ENCODE results near the gene SH2D5.

Gene SH2D5

GRCh38 chr1:20726932-20727745 lies 5.4 kb downstream of the SH2D5 start:
- Histone ChIP-seq H3K4me1 (ENCODE audit: control insufficient read depth in 1 of 2, insufficient read depth in 2 of 2, low read length in 2 of 2) (peaks cover 0 to 9% of the 10 kb centered on the region in 2 donors), H3K9me3 (ENCODE audit: control insufficient read depth in 1 of 2, low read length in 2 of 2) (no peaks in the 10 kb centered on the region), H3K36me3 (ENCODE audit: control insufficient read depth in 1 of 2, insufficient read depth in 2 of 2, low read length in 2 of 2) (no peaks in the 10 kb centered on the region), H3K4me3 (ENCODE audit: low read depth in 1 of 2, low read length in 2 of 2) (no peak overlapping the region), H3K27me3 (ENCODE audit: low read depth, low read length) (peaks cover 19% of the 10 kb centered on the region), H3K27ac (ENCODE audit: low read length) (no peak overlapping the region)

- Histone ChIP-seq H3K9me3 (ENCODE audit: control insufficient read depth in 1 of 2, low read length in 2 of 2) (no peaks in the 10 kb centered on the region), H3K4me1 (ENCODE audit: control insufficient read depth in 1 of 2, insufficient read depth in 2 of 2, low read length in 2 of 2) (peaks cover 0 to 4% of the 10 kb centered on the region in 2 donors), H3K27me3 (ENCODE audit: low read depth, low read length) (peaks cover 17% of the 10 kb centered on the region), H3K36me3 (ENCODE audit: control insufficient read depth in 1 of 2, insufficient read depth in 2 of 2, low read length in 2 of 2) (no peaks in the 10 kb centered on the region), H3K27ac (ENCODE audit: low read length) (no peak overlapping the region), H3K4me3 (ENCODE audit: low read depth in 1 of 2, low read length in 2 of 2) (no peak overlapping the region)
Measured at GRCh38 chr1:20726118-20726911, 6.2 kb downstream of the SH2D5 start.

GRCh38 chr1:20725189-20726117 lies 7.0 kb downstream of the SH2D5 start:
- Histone ChIP-seq H3K4me3 (ENCODE audit: low read depth in 1 of 2, low read length in 2 of 2) (no peak overlapping the region), H3K4me1 (ENCODE audit: control insufficient read depth in 1 of 2, insufficient read depth in 2 of 2, low read length in 2 of 2) (no peaks in the 10 kb centered on the region), H3K9me3 (ENCODE audit: control insufficient read depth in 1 of 2, low read length in 2 of 2) (no peaks in the 10 kb centered on the region), H3K27ac (ENCODE audit: low read length) (no peak overlapping the region), H3K36me3 (ENCODE audit: control insufficient read depth in 1 of 2, insufficient read depth in 2 of 2, low read length in 2 of 2) (no peaks in the 10 kb centered on the region), H3K27me3 (ENCODE audit: low read depth, low read length) (peaks cover 8% of the 10 kb centered on the region)

GRCh38 chr1:20724364-20725188 lies 7.9 kb downstream of the SH2D5 start:
- H3K36me3 ChIP-seq (ENCODE audit: control insufficient read depth in 1 of 2, insufficient read depth in 2 of 2, low read length in 2 of 2), result no peaks in the 10 kb centered on the region
- no peak overlapping the region for H3K4me3 ChIP-seq (ENCODE audit: low read depth in 1 of 2, low read length in 2 of 2)
- H3K27me3 ChIP-seq (ENCODE audit: low read depth, low read length), result peaks cover 3% of the 10 kb centered on the region
- no peak overlapping the region for H3K27ac ChIP-seq (ENCODE audit: low read length)
- H3K4me1 ChIP-seq (ENCODE audit: control insufficient read depth in 1 of 2, insufficient read depth in 2 of 2, low read length in 2 of 2), result no peaks in the 10 kb centered on the region
- no peaks in the 10 kb centered on the region for H3K9me3 ChIP-seq (ENCODE audit: control insufficient read depth in 1 of 2, low read length in 2 of 2)

GRCh38 chr1:20723537-20724363 lies 8.8 kb downstream of the SH2D5 start:
- Histone ChIP-seq H3K36me3 (ENCODE audit: control insufficient read depth in 1 of 2, insufficient read depth in 2 of 2, low read length in 2 of 2) (no peaks in the 10 kb centered on the region), H3K27me3 (ENCODE audit: low read depth, low read length) (no peaks in the 10 kb centered on the region), H3K4me1 (ENCODE audit: control insufficient read depth in 1 of 2, insufficient read depth in 2 of 2, low read length in 2 of 2) (no peaks in the 10 kb centered on the region), H3K4me3 (ENCODE audit: low read depth in 1 of 2, low read length in 2 of 2) (no peak overlapping the region), H3K9me3 (ENCODE audit: control insufficient read depth in 1 of 2, low read length in 2 of 2) (no peaks in the 10 kb centered on the region), H3K27ac (ENCODE audit: low read length) (no peak overlapping the region)

GRCh38 chr1:20723159-20723536 lies 9.4 kb downstream of the SH2D5 start:
- Histone ChIP-seq H3K27me3 (ENCODE audit: low read depth, low read length) (no peaks in the 10 kb centered on the region), H3K36me3 (ENCODE audit: control insufficient read depth in 1 of 2, insufficient read depth in 2 of 2, low read length in 2 of 2) (no peaks in the 10 kb centered on the region), H3K27ac (ENCODE audit: low read length) (no peak overlapping the region), H3K4me3 (ENCODE audit: low read depth in 1 of 2, low read length in 2 of 2) (no peak overlapping the region), H3K9me3 (ENCODE audit: control insufficient read depth in 1 of 2, low read length in 2 of 2) (no peaks in the 10 kb centered on the region), H3K4me1 (ENCODE audit: control insufficient read depth in 1 of 2, insufficient read depth in 2 of 2, low read length in 2 of 2) (no peaks in the 10 kb centered on the region)

- no peak overlapping the region for H3K27ac ChIP-seq (ENCODE audit: low read length)
Measured at GRCh38 chr1:20721117-20722061, 11.1 kb downstream of the SH2D5 start.

GRCh38 chr1:20720631-20721091 lies 11.8 kb downstream of the SH2D5 start:
- Histone ChIP-seq H3K27ac (ENCODE audit: low read length) (no peak overlapping the region), H3K4me3 (ENCODE audit: low read depth in 1 of 2, low read length in 2 of 2) (no peak overlapping the region), H3K27me3 (ENCODE audit: low read depth, low read length) (peaks cover 11% of the 10 kb centered on the region), H3K4me1 (ENCODE audit: control insufficient read depth in 1 of 2, insufficient read depth in 2 of 2, low read length in 2 of 2) (no peaks in the 10 kb centered on the region), H3K9me3 (ENCODE audit: control insufficient read depth in 1 of 2, low read length in 2 of 2) (no peaks in the 10 kb centered on the region), H3K36me3 (ENCODE audit: control insufficient read depth in 1 of 2, insufficient read depth in 2 of 2, low read length in 2 of 2) (no peaks in the 10 kb centered on the region)

More at GRCh38 chr1:20721117-20722061, 11.1 kb downstream of the SH2D5 start:
- H3K36me3 ChIP-seq (ENCODE audit: control insufficient read depth in 1 of 2, insufficient read depth in 2 of 2, low read length in 2 of 2), result no peaks in the 10 kb centered on the region
- peaks cover 8% of the 10 kb centered on the region for H3K27me3 ChIP-seq (ENCODE audit: low read depth, low read length)
- H3K9me3 ChIP-seq (ENCODE audit: control insufficient read depth in 1 of 2, low read length in 2 of 2), result no peaks in the 10 kb centered on the region
- no peaks in the 10 kb centered on the region for H3K4me1 ChIP-seq (ENCODE audit: control insufficient read depth in 1 of 2, insufficient read depth in 2 of 2, low read length in 2 of 2)
- H3K4me3 ChIP-seq (ENCODE audit: low read depth in 1 of 2, low read length in 2 of 2), result no peak overlapping the region

GRCh38 chr1:20719871-20720620 lies 12.5 kb downstream of the SH2D5 start:
- no peaks in the 10 kb centered on the region for H3K36me3 ChIP-seq (ENCODE audit: control insufficient read depth in 1 of 2, insufficient read depth in 2 of 2, low read length in 2 of 2)
- H3K27ac ChIP-seq (ENCODE audit: low read length), result no peak overlapping the region
- H3K9me3 ChIP-seq (ENCODE audit: control insufficient read depth in 1 of 2, low read length in 2 of 2), result no peaks in the 10 kb centered on the region
- no peaks in the 10 kb centered on the region for H3K4me1 ChIP-seq (ENCODE audit: control insufficient read depth in 1 of 2, insufficient read depth in 2 of 2, low read length in 2 of 2)
- H3K27me3 ChIP-seq (ENCODE audit: low read depth, low read length), result peaks cover 11% of the 10 kb centered on the region
- no peak overlapping the region for H3K4me3 ChIP-seq (ENCODE audit: low read depth in 1 of 2, low read length in 2 of 2)
